NCI-H2171 (cell line): ENCODE results near the gene RECK.
"Not testable (repeated sequence)": the region's sequence is repeated elsewhere in the genome, so short reads cannot be mapped to it uniquely, and the experiment has no call there.

Experiments used
- DNase-seq: peaks from one replicate; lab custom pipeline; 2025; lab: John Stamatoyannopoulos, UW

Gene RECK

GRCh38 chr9:36063804-36064447 is 27.2 kb downstream of the RECK start:
- no peak for DNase-seq

GRCh38 chr9:36064448-36065037 is 27.8 kb downstream of the RECK start:
- no peak for DNase-seq

GRCh38 chr9:36074055-36074454 is 37.3 kb downstream of the RECK start:
- DNase-seq, result no peak

- DNase-seq, result peak; percentile 32
Measured at GRCh38 chr9:36074870-36075532, 38.3 kb downstream of the RECK start.

GRCh38 chr9:36078051-36078450 is 41.3 kb downstream of the RECK start:
- DNase-seq, result no peak

GRCh38 chr9:36080519-36080918 is 43.8 kb downstream of the RECK start:
- DNase-seq, result no peak

GRCh38 chr9:36082931-36083330 is 46.2 kb downstream of the RECK start:
- no peak for DNase-seq

- no peak for DNase-seq
Measured at GRCh38 chr9:36086442-36086841, 49.7 kb downstream of the RECK start.

- DNase-seq, result not testable (repeated sequence)
Measured at GRCh38 chr9:36087054-36087453, 50.3 kb downstream of the RECK start.

GRCh38 chr9:36088020-36088419 is 51.3 kb downstream of the RECK start:
- DNase-seq, result no peak

- no peak for DNase-seq
Measured at GRCh38 chr9:36091026-36091953, 54.6 kb downstream of the RECK start.

- no peak for DNase-seq
Measured at GRCh38 chr9:36092014-36092413, 55.3 kb downstream of the RECK start.

- no peak for DNase-seq
Measured at GRCh38 chr9:36092509-36093215, 55.9 kb downstream of the RECK start.

- DNase-seq, result no peak
Measured at GRCh38 chr9:36093384-36093783, 56.7 kb downstream of the RECK start.

- no peak for DNase-seq
Measured at GRCh38 chr9:36099718-36100117, 63.0 kb downstream of the RECK start.

GRCh38 chr9:36100532-36100931 is 63.8 kb downstream of the RECK start:
- no peak for DNase-seq

- DNase-seq, result no peak
Measured at GRCh38 chr9:36101916-36102741, 65.4 kb downstream of the RECK start.

- no peak for DNase-seq
Measured at GRCh38 chr9:36102742-36103495, 66.2 kb downstream of the RECK start.

- DNase-seq, result no peak
Measured at GRCh38 chr9:36109071-36109470, 72.4 kb downstream of the RECK start.

GRCh38 chr9:36110434-36110833 is 73.7 kb downstream of the RECK start:
- no peak for DNase-seq
